Neural cell (in vitro differentiated cells): Measurements from ENCODE around the gene SPPL3. TPM values are rescaled to one million over a fixed set of nuclear protein-coding genes. Genes with fewer than 3 reads are reported as not detected.

ENCODE experiments used
- H2AFZ ChIP-seq: fragments of 200-600, 300-800 bp; sonication (generic), shearing (Covaris generic); 2 replicates; pipeline ENCODE4 v1.6.0; 2014; ENCODE audit warnings: low read depth, mild to moderate bottlenecking, antibody characterized with exemption, low read length, moderate library complexity
- H3F3A ChIP-seq: fragments of 200-600 bp; shearing (Covaris generic); 2 replicates; pipeline ENCODE4 v1.6.1; 2016; ENCODE audit warnings: mild to moderate bottlenecking, moderate library complexity, mixed read lengths, antibody characterized with exemption, low read length; ENCODE audit not compliant: insufficient read depth, poor library complexity, severe bottlenecking
- H3K27ac ChIP-seq: fragments of 200-600, 300-800 bp; sonication (generic), shearing (Covaris generic); 2 replicates; pipeline ENCODE4 v1.5.1; 2014; ENCODE audit warnings: mild to moderate bottlenecking, low read length, moderate library complexity
- H3K27me3 ChIP-seq: fragments of 300-800, 200-600 bp; sonication (generic), shearing (Covaris generic); 2 replicates; pipeline ENCODE4 v1.6.0; 2014; ENCODE audit warnings: mild to moderate bottlenecking, low read depth, low read length, moderate library complexity; ENCODE audit not compliant: insufficient read depth
- H3K36me3 ChIP-seq: fragments of 300-800, 200-600 bp; sonication (generic), shearing (Covaris generic); 2 replicates; pipeline ENCODE4 v1.5.1; 2014; ENCODE audit warnings: mild to moderate bottlenecking, antibody characterized with exemption, low read length, moderate library complexity; ENCODE audit not compliant: insufficient read depth
- H3K4me2 ChIP-seq: fragments of 300-800, 200-600 bp; sonication (generic), shearing (Covaris generic); 2 replicates; pipeline ENCODE4 v1.6.0; 2014; ENCODE audit warnings: mild to moderate bottlenecking, low read length
- H3K4me3 ChIP-seq: fragments of 300-800, 200-600 bp; sonication (generic), shearing (Covaris generic); 2 replicates; pipeline ENCODE4 v1.5.1; 2014; ENCODE audit warnings: mild to moderate bottlenecking, low read length, moderate library complexity
- H3K79me2 ChIP-seq: fragments of 200-600 bp; shearing (Covaris generic); replicated peaks from 2 replicates; pipeline ENCODE4 v1.6.0; 2014; ENCODE audit warnings: mild to moderate bottlenecking, low read length, moderate library complexity; ENCODE audit not compliant: insufficient read depth
- H3K9ac ChIP-seq: fragments of 300-800, 200-600 bp; sonication (generic), shearing (Covaris generic); 2 replicates; pipeline ENCODE4 v1.6.1; 2016; ENCODE audit warnings: mild to moderate bottlenecking, low read length, mixed read lengths
- H3K9me2 ChIP-seq: fragments of 200-600 bp; shearing (Covaris generic); 2 replicates; pipeline ENCODE4 v1.6.1; 2016; ENCODE audit warnings: mild to moderate bottlenecking, low read length, mixed read lengths; ENCODE audit not compliant: insufficient read depth
- H3K9me3 ChIP-seq: fragments of 200-600, 300-800 bp; sonication (generic), shearing (Covaris generic); 2 replicates; pipeline ENCODE4 v1.6.1; 2016; ENCODE audit warnings: mild to moderate bottlenecking, mixed run types, low read length, moderate library complexity, mixed read lengths
- H4K20me1 ChIP-seq: fragments of 200-600 bp; shearing (Covaris generic); 2 replicates; pipeline ENCODE4 v1.6.1; 2016; ENCODE audit warnings: mild to moderate bottlenecking, mixed run types; ENCODE audit not compliant: insufficient read depth
- EP300 ChIP-seq: fragments of 450-650 bp; conservative IDR thresholded peaks from 2 replicates; pipeline ENCODE4 v1.6.1; 2014; ENCODE audit warnings: antibody characterized with exemption, mild to moderate bottlenecking, moderate library complexity; ENCODE audit not compliant: poor library complexity, severe bottlenecking
- EZH2 ChIP-seq: fragments of 200-600, 300-800 bp; shearing (Covaris generic), sonication (generic); IDR thresholded peaks from 2 replicates; pipeline ENCODE4 v1.6.1; 2014; ENCODE audit warnings: antibody characterized with exemption, low read length, borderline replicate concordance, mild to moderate bottlenecking; ENCODE audit not compliant: insufficient read depth, poor library complexity, severe bottlenecking
- MXI1 ChIP-seq: fragments of 450-650 bp; conservative IDR thresholded peaks from 2 replicates; pipeline ENCODE4 v1.6.1; 2014; ENCODE audit warnings: antibody characterized with exemption, mild to moderate bottlenecking; ENCODE audit not compliant: poor library complexity, severe bottlenecking
- POLR2AphosphoS5 ChIP-seq: IDR thresholded peaks from 2 replicates; pipeline ENCODE4 v1.6.1; 2012
- RAD21 ChIP-seq: fragments of 450-650 bp; conservative IDR thresholded peaks from 2 replicates; pipeline ENCODE4 v1.6.1; 2014; ENCODE audit warnings: antibody characterized with exemption, mild to moderate bottlenecking, moderate library complexity
- SMC3 ChIP-seq: fragments of 450-650 bp; conservative IDR thresholded peaks from 2 replicates; pipeline ENCODE4 v1.6.1; 2014; ENCODE audit warnings: antibody characterized with exemption, mild to moderate bottlenecking, moderate library complexity; ENCODE audit not compliant: poor library complexity
- TAF1 ChIP-seq: IDR thresholded peaks from 2 replicates; pipeline ENCODE4 v1.6.1; 2012; ENCODE audit warnings: low read depth
- polyA plus RNA-seq: library from polyadenylated mRNA; depleted of rRNA; stranded (reverse); fragments of >200 nt; gene quantifications from 2 replicates; pipeline ENCODE4 v1.2.3, GENCODE V29; 2014
- TF ChIP-seq, protein P1 (sequence below): IDR thresholded peaks from 2 replicates; pipeline ENCODE4 v1.6.1; 2012; ENCODE audit warnings: borderline replicate concordance
- TF ChIP-seq, protein P2 (sequence below): fragments of 450-650 bp; IDR thresholded peaks from 2 replicates; pipeline ENCODE4 v1.5.1; 2014; ENCODE audit warnings: antibody characterized with exemption, mild to moderate bottlenecking, moderate library complexity; ENCODE audit not compliant: poor library complexity, severe bottlenecking

SPPL3 gene
- polyA plus RNA-seq, 1 donor from 2014 or later, result 21.3 TPM

- Histone ChIP-seq H3F3A (no peaks in the 10 kb centered on the region), H3K27ac (no peak overlapping the region), H3K9me2 (no peaks in the 10 kb centered on the region), H4K20me1 (no peaks in the 10 kb centered on the region), H3K4me3 (no peak overlapping the region), H3K4me2 (no peak overlapping the region), H3K79me2 (no peaks in the 10 kb centered on the region), H3K27me3 (no peaks in the 10 kb centered on the region), H3K9ac (no peak overlapping the region), H3K9me3 (no peaks in the 10 kb centered on the region), H2AFZ (no peak overlapping the region), H3K36me3 (no peaks in the 10 kb centered on the region)
- TF ChIP-seq EZH2, result no peak
- no peak for TF ChIP-seq RAD21
- TF ChIP-seq, protein P1, sequence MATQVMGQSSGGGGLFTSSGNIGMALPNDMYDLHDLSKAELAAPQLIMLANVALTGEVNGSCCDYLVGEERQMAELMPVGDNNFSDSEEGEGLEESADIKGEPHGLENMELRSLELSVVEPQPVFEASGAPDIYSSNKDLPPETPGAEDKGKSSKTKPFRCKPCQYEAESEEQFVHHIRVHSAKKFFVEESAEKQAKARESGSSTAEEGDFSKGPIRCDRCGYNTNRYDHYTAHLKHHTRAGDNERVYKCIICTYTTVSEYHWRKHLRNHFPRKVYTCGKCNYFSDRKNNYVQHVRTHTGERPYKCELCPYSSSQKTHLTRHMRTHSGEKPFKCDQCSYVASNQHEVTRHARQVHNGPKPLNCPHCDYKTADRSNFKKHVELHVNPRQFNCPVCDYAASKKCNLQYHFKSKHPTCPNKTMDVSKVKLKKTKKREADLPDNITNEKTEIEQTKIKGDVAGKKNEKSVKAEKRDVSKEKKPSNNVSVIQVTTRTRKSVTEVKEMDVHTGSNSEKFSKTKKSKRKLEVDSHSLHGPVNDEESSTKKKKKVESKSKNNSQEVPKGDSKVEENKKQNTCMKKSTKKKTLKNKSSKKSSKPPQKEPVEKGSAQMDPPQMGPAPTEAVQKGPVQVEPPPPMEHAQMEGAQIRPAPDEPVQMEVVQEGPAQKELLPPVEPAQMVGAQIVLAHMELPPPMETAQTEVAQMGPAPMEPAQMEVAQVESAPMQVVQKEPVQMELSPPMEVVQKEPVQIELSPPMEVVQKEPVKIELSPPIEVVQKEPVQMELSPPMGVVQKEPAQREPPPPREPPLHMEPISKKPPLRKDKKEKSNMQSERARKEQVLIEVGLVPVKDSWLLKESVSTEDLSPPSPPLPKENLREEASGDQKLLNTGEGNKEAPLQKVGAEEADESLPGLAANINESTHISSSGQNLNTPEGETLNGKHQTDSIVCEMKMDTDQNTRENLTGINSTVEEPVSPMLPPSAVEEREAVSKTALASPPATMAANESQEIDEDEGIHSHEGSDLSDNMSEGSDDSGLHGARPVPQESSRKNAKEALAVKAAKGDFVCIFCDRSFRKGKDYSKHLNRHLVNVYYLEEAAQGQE, result no peak
- no peak for TF ChIP-seq TAF1
Observed at GRCh38 chr12:120914794-120915193, 10.6 kb upstream of the SPPL3 start.

DNA sequence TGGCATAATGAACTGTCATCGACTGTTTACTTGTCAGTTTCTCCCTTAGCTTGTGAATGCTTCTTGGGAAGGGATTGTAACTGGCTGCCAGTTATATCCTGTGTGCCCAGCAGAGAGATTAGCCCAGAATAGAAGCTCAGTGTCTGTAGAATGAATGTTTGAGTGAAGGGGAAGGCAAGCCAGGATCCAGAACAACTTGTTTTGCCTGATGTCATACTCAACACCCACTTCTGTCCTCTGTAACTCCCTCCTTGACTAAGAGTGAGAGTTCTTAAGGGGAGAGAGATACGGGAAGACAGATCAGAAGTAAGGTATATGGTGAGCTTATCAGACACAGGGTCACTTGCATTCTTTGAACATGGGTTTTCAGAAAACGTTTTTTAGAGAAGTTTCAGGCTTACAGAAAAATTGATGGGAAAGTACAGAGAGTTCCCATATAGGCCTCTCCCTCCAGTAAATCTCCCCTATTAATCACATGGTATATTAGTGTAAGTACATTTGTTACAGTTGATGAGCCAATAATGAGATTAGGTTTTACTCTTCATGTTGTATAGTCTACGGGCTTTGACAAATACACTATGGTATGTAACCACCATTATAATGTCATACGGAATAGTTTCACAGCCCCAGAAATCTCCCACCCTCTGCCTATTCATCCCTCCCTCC, 5.6 kb upstream of the SPPL3 start:
- no peak for TF ChIP-seq SMC3
- no peak for TF ChIP-seq RAD21
- TF ChIP-seq EZH2, result no peak
- TF ChIP-seq MXI1, result no peak
- TF ChIP-seq TAF1, result no peak
- TF ChIP-seq EP300, result no peak
- TF ChIP-seq, protein P1, result no peak
- no peak for TF ChIP-seq POLR2AphosphoS5
- TF ChIP-seq, protein P2, sequence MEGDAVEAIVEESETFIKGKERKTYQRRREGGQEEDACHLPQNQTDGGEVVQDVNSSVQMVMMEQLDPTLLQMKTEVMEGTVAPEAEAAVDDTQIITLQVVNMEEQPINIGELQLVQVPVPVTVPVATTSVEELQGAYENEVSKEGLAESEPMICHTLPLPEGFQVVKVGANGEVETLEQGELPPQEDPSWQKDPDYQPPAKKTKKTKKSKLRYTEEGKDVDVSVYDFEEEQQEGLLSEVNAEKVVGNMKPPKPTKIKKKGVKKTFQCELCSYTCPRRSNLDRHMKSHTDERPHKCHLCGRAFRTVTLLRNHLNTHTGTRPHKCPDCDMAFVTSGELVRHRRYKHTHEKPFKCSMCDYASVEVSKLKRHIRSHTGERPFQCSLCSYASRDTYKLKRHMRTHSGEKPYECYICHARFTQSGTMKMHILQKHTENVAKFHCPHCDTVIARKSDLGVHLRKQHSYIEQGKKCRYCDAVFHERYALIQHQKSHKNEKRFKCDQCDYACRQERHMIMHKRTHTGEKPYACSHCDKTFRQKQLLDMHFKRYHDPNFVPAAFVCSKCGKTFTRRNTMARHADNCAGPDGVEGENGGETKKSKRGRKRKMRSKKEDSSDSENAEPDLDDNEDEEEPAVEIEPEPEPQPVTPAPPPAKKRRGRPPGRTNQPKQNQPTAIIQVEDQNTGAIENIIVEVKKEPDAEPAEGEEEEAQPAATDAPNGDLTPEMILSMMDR, result no peak
- Histone ChIP-seq H3K4me3 (no peak overlapping the region), H3F3A (no peaks in the 10 kb centered on the region), H3K79me2 (no peaks in the 10 kb centered on the region), H2AFZ (no peak overlapping the region), H4K20me1 (no peaks in the 10 kb centered on the region), H3K9me2 (no peaks in the 10 kb centered on the region), H3K27me3 (no peaks in the 10 kb centered on the region), H3K36me3 (no peaks in the 10 kb centered on the region), H3K27ac (no peak overlapping the region), H3K4me2 (no peak overlapping the region), H3K9ac (no peak overlapping the region), H3K9me3 (no peaks in the 10 kb centered on the region)
